Gastroesophageal sphincter (tissue), 3 donors: ENCODE data around the gene VWA3B.

Experiments used
- POLR2A ChIP-seq, 2 donors: fragments of 450-650 bp; IDR thresholded peaks; one replicate each; pipeline ENCODE4 v1.6.1; 2017; ENCODE audit warnings: antibody characterized with exemption in 2 of 2, mild to moderate bottlenecking in 2 of 2, moderate library complexity in 1 of 2
- TF ChIP-seq, protein P1 (sequence below), 4 experiments: fragments of 200-600 bp in 2 of 4; fragments of 450-650 bp in 2 of 4; sonication (generic) in 1 of 4; IDR thresholded peaks; one replicate each; pipeline ENCODE4 v1.5.1; 2017 to 2019; ENCODE audit warnings: antibody characterized with exemption in 4 of 4, mild to moderate bottlenecking in 2 of 4, moderate library complexity in 2 of 4

GRCh38 chr2:98170076-98170475 is 83.1 kb downstream of the VWA3B start:
- TF ChIP-seq, protein P1, sequence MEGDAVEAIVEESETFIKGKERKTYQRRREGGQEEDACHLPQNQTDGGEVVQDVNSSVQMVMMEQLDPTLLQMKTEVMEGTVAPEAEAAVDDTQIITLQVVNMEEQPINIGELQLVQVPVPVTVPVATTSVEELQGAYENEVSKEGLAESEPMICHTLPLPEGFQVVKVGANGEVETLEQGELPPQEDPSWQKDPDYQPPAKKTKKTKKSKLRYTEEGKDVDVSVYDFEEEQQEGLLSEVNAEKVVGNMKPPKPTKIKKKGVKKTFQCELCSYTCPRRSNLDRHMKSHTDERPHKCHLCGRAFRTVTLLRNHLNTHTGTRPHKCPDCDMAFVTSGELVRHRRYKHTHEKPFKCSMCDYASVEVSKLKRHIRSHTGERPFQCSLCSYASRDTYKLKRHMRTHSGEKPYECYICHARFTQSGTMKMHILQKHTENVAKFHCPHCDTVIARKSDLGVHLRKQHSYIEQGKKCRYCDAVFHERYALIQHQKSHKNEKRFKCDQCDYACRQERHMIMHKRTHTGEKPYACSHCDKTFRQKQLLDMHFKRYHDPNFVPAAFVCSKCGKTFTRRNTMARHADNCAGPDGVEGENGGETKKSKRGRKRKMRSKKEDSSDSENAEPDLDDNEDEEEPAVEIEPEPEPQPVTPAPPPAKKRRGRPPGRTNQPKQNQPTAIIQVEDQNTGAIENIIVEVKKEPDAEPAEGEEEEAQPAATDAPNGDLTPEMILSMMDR (IDR thresholded peaks at IDR 0.05): no peak
- TF ChIP-seq POLR2A (IDR thresholded peaks at IDR 0.05): no peak
